Testis (tissue), 2 donors: Measurements from ENCODE around the gene ELMO2.

ENCODE experiments used
- POLR2A ChIP-seq: fragments of 450-650 bp; IDR thresholded peaks from one replicate; pipeline ENCODE4 v1.6.1; 2017; ENCODE audit warnings: antibody characterized with exemption, mild to moderate bottlenecking, moderate library complexity
- TF ChIP-seq, protein P1 (sequence below), 3 experiments: fragments of 450-650 bp in 2 of 3; fragments of 200-600 bp in 1 of 3; sonication (generic) in 1 of 3; IDR thresholded peaks; one replicate each; pipeline ENCODE4 v1.5.1; 2016 to 2019; ENCODE audit warnings: antibody characterized with exemption in 3 of 3, mild to moderate bottlenecking in 2 of 3, moderate library complexity in 1 of 3

GRCh38 chr20:46328200-46328882, 78.1 kb downstream of the ELMO2 start:
- TF ChIP-seq, protein P1, sequence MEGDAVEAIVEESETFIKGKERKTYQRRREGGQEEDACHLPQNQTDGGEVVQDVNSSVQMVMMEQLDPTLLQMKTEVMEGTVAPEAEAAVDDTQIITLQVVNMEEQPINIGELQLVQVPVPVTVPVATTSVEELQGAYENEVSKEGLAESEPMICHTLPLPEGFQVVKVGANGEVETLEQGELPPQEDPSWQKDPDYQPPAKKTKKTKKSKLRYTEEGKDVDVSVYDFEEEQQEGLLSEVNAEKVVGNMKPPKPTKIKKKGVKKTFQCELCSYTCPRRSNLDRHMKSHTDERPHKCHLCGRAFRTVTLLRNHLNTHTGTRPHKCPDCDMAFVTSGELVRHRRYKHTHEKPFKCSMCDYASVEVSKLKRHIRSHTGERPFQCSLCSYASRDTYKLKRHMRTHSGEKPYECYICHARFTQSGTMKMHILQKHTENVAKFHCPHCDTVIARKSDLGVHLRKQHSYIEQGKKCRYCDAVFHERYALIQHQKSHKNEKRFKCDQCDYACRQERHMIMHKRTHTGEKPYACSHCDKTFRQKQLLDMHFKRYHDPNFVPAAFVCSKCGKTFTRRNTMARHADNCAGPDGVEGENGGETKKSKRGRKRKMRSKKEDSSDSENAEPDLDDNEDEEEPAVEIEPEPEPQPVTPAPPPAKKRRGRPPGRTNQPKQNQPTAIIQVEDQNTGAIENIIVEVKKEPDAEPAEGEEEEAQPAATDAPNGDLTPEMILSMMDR (IDR thresholded peaks at IDR 0.05) = no peak
- TF ChIP-seq POLR2A = no peak
